GM11168 (cell line): ENCODE data around the gene QPCT.

ENCODE experiments used
- in situ Hi-C: fragments of 300-500 bp; cut with MboI; formaldehyde crosslinking; loops from one replicate; pipeline ENCODE4 v1.12.0; 2022; ENCODE audit warnings: low sequenced_read_pairs; ENCODE audit not compliant: unreplicated experiment

The QPCT gene

GRCh38 chr2:37388074-37388473 is 43.6 kb downstream of the QPCT start:
- in situ Hi-C loops = no loop called here

DNA sequence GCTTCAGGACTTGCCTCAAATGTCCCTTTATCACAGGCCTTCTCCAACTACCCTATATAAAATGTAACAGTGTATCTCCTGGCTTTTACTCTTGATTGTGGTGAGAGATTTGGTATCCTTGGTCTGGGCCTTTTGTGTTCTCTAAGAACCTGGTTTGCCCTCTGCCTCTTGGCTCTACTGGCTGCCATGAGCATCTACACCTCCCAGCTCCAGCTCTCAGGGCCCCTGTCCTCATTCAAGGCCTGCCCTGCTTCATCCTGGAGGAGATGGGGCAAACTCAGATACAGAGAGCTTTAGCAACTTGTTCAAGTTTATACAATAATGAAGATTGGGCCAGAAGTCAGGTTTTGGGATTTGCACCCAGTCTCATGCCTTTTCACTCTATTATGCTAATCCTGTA is 45.0 kb downstream of the QPCT start:
- in situ Hi-C loops = no loop called here

- in situ Hi-C loops = loop anchor here (10.0 kb wide), 1 partner anchor 875 kb away; no protein-coding TSS in a partner anchor
These were observed 45.7 kb downstream of the QPCT start for GRCh38 chr2:37389989-37390765.

DNA sequence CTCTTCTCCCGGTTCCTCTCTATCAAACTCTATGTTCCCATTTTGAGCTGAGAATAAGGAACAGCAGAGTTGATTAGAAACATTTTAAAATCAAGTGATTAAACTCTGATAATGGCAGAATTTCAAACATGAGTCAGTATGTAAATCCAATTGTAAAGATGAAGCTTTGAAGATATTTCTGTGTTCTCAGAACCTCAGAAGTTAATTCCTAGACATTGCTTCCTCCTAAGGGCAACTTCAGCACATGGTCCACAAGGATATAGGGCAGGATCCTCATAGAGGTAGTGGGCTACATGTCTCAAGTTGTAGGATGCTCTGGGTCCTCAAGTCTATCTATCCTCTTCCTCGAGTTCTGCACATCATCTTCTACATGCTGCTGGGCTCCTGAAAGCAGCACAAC is 46.3 kb downstream of the QPCT start:
- in situ Hi-C loops = loop anchor here (10.0 kb wide), 1 partner anchor 874 kb away; no protein-coding TSS in a partner anchor

- in situ Hi-C loops = loop anchor here (10.0 kb wide), 1 partner anchor 873 kb away; no protein-coding TSS in a partner anchor
These were observed 47.3 kb downstream of the QPCT start for GRCh38 chr2:37391711-37392110.

- in situ Hi-C loops = loop anchor here (10.0 kb wide), 1 partner anchor 872 kb away; no protein-coding TSS in a partner anchor
These were observed 48.0 kb downstream of the QPCT start for GRCh38 chr2:37392428-37392827.

GRCh38 chr2:37394263-37394662 is 49.8 kb downstream of the QPCT start:
- in situ Hi-C loops = loop anchor here (10.0 kb wide), 1 partner anchor 871 kb away; no protein-coding TSS in a partner anchor

DNA sequence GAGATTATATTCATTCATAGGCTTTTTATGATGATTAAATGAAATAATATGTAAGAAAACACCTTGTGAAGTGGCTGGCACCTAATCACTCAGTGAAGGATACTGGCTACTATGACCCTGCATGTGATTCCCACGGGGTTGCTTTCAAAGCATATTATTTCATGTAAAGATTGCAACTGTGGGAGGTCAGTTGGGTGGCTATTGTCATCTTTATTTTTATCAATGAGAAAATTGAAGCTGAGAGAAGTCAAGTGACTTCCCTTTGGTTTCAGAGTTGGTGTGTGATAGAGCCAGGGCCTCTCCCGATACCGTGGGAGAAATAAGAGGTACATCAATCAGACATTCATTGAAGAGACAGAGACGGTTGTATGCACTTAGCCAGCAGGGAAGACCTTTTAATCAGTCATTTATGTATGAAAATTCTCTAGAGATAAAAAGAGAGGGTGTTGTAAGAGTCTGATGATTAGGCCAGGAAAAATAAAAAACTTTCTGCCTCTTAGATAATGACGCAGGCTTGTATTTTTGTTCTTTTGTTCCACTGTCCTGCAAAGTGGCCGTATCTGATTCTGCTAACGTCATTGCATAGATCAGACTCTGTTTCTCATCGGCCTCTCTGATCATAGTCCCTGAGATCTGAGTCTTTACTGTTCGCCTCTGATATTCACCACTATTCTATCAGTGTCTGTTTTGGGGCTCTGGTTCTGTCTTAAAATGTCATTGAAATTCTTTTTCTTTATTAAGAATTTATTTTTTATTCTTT is 50.5 kb downstream of the QPCT start:
- in situ Hi-C loops = loop anchor here (10.0 kb wide), 1 partner anchor 870 kb away; no protein-coding TSS in a partner anchor

GRCh38 chr2:37396890-37397565 is 52.6 kb downstream of the QPCT start:
- in situ Hi-C loops = loop anchor here (10.0 kb wide), 1 partner anchor 868 kb away; no protein-coding TSS in a partner anchor

- in situ Hi-C loops = loop anchor here (10.0 kb wide), 1 partner anchor 866 kb away; no protein-coding TSS in a partner anchor
These were observed 54.6 kb downstream of the QPCT start for GRCh38 chr2:37398990-37399389.

- in situ Hi-C loops = no loop called here
These were observed 55.6 kb downstream of the QPCT start for GRCh38 chr2:37400041-37400440.

DNA sequence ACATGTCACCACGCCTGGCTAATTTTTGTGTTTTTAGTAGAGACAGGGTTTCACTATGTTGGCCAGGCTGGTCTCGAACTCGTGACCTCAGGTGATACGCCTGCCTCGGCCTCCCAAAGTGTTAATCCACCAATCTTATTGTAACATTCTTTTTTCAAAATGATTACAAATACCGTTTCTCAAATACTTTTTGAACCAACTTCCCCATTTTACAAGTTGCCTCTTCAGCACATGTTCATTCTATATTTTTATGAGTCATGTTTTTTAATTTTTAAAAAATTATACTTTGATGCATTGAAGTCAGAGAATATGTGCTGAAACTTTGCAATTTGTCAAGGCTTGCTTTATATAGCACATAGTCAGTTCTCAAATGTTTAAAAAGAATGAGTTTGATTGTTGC is 58.2 kb downstream of the QPCT start:
- in situ Hi-C loops = no loop called here

DNA sequence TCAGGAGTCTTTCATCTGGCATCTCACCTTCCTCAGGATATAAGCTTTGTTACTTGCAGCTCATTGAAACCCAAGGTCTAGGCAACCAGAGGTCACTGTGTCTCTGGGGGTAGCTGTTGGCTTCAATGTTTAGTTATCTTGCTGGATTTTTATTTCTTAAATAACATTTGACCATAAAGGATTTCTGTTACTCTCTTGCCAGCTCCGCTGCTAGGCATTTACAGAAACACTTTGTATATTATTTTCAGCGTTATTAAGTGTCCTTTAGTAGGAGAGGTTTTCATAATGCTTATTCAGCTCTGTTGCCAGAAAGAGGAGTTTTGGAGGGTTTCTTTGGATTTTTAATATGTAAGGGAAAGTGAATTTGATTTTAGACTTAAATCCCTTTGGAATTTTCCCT is 61.4 kb downstream of the QPCT start:
- in situ Hi-C loops = no loop called here

GRCh38 chr2:37412231-37412630 is 67.8 kb downstream of the QPCT start:
- in situ Hi-C loops = loop anchor here (5.0 to 10.0 kb wide), 2 partner anchors 253 to 420 kb away; no protein-coding TSS in a partner anchor

DNA sequence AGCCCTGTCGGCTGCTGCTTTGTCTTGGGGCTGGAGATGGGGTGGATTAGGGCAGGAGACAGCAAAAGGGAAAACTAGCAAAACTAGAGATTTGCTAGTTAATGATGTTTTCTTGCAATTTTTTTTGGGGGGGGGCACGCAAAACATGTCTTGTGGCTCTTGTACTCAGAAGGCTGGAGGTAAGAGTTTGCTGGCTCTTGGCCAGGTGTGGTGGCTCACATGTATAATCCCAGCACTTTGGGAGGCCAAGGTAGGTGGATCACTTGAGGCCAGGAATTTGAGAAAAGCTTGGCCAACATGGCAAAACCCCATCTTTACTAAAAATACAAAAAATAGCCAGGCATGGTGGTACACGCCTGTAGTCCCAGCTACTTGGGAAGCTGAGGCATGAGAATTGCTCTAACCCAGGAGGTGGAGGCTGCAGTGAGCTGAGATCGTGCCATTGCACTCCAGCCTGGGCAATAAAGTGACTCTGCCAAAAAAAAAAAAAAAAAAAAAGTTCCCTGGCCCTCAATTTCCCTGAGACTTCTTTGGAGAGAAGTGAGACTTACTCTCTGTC is 69.6 kb downstream of the QPCT start:
- in situ Hi-C loops = loop anchor here (5.0 to 10.0 kb wide), 2 partner anchors 251 to 418 kb away; no protein-coding TSS in a partner anchor

GRCh38 chr2:37414470-37414949 is 70.1 kb downstream of the QPCT start:
- in situ Hi-C loops = loop anchor here (5.0 to 10.0 kb wide), 2 partner anchors 250 to 418 kb away; no protein-coding TSS in a partner anchor

GRCh38 chr2:37415128-37415820 is 70.8 kb downstream of the QPCT start:
- in situ Hi-C loops = loop anchor here (10.0 kb wide), 1 partner anchor 250 kb away; no protein-coding TSS in a partner anchor

GRCh38 chr2:37417321-37417720 is 72.9 kb downstream of the QPCT start:
- in situ Hi-C loops = loop anchor here (10.0 kb wide), 1 partner anchor 247 kb away; no protein-coding TSS in a partner anchor

GRCh38 chr2:37418956-37419355 is 74.5 kb downstream of the QPCT start:
- in situ Hi-C loops = loop anchor here (10.0 kb wide), 1 partner anchor 246 kb away; no protein-coding TSS in a partner anchor
